Skeletal muscle satellite cell (primary cell): ENCODE results near the gene SUFU.

Source experiments
- H3K27me3 ChIP-seq: 2 replicates; pipeline ENCODE4 v1.7.0; 2013; ENCODE audit warnings: low read length; ENCODE audit not compliant: control insufficient read depth, insufficient read depth
- H3K36me3 ChIP-seq: 2 replicates; pipeline ENCODE4 v1.7.0; 2013; ENCODE audit warnings: mild to moderate bottlenecking, control low read depth, low read length; ENCODE audit not compliant: insufficient read depth
- H3K4me1 ChIP-seq: 2 replicates; pipeline ENCODE4 v1.7.0; 2013; ENCODE audit warnings: low read length; ENCODE audit not compliant: control insufficient read depth, insufficient read depth
- H3K4me2 ChIP-seq: 2 replicates; pipeline ENCODE4 v1.7.0; 2013; ENCODE audit warnings: mild to moderate bottlenecking, low read length
- H3K4me3 ChIP-seq: 2 replicates; pipeline ENCODE4 v1.7.0; 2013; ENCODE audit warnings: low read length
- H3K9ac ChIP-seq: 2 replicates; pipeline ENCODE4 v1.7.0; 2013; ENCODE audit warnings: mild to moderate bottlenecking, low read depth, low read length, moderate library complexity
- H3K9me3 ChIP-seq: replicated peaks from 2 replicates; pipeline ENCODE4 v1.7.0; 2013; ENCODE audit warnings: mild to moderate bottlenecking, control low read depth, low read length

Gene SUFU

GRCh38 chr10:102559764-102560163 is 56.0 kb downstream of the SUFU start:
- Histone ChIP-seq H3K9ac (no peak overlapping the region), H3K27me3 (no peaks in the 10 kb centered on the region), H3K4me3 (no peak overlapping the region), H3K4me2 (no peak overlapping the region), H3K9me3 (no peaks in the 10 kb centered on the region), H3K4me1 (peaks cover 9% of the 10 kb centered on the region), H3K36me3 (no peaks in the 10 kb centered on the region)

DNA sequence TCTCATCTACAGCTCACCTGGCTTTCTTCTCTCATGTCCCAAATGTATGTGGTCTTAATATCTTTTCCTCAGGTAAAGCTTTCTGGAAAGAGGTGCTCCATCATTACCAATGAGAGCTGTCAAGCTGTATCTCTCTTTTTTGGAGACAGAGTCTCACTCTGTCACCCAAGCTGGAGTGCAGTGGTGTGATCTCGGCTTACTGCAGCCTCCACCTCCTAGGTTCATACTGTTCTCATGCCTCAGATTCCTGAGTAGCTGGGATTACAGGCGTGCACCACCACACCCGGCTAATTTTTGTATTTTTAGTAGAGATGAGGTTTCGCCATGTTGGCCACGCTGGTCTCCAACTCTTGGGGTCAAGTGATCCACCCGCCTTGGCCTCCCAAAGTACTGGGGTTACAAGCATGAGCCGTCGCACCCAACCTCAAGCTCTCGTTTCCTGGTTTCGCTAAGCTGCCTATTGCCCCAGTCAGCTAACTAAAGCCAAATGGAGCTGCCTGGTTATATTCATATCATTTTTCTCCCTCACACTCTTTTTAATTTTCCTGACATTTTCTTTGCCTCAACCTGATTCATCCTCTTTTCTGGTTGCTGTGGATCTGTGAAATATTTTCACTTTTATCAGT is 60.5 kb downstream of the SUFU start:
- H3K9ac ChIP-seq: no peak overlapping the region
- no peak overlapping the region for H3K4me2 ChIP-seq
- H3K36me3 ChIP-seq: no peaks in the 10 kb centered on the region
- H3K4me1 ChIP-seq: no peaks in the 10 kb centered on the region
- H3K4me3 ChIP-seq: no peak overlapping the region
- H3K9me3 ChIP-seq: no peaks in the 10 kb centered on the region
- H3K27me3 ChIP-seq: no peaks in the 10 kb centered on the region

DNA sequence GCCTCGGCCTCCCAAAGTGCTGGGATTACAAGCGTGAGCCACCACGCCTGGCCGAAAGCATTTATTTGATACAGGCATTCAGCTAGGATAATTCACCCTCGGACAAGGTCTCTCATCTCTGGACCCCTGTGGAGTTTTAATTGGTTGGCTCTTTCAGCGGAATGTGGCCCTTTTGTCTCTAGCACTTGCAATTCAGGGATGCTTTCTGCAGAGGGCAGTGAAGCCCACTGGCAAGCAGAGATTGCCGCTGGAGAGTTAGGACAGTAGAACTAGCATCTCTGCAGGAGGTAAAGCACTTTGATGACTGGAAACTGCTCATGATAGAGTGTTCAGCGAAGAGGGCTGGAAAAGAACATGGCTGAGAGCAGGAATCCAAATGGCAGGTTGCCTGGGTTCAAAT is 62.0 kb downstream of the SUFU start:
- Histone ChIP-seq H3K27me3 (no peaks in the 10 kb centered on the region), H3K36me3 (no peaks in the 10 kb centered on the region), H3K4me1 (no peaks in the 10 kb centered on the region), H3K4me3 (no peak overlapping the region), H3K9me3 (no peaks in the 10 kb centered on the region), H3K4me2 (no peak overlapping the region), H3K9ac (no peak overlapping the region)

GRCh38 chr10:102578782-102579181 is 75.0 kb downstream of the SUFU start:
- no peak overlapping the region for H3K4me2 ChIP-seq
- no peak overlapping the region for H3K9ac ChIP-seq
- no peaks in the 10 kb centered on the region for H3K36me3 ChIP-seq
- no peaks in the 10 kb centered on the region for H3K9me3 ChIP-seq
- H3K4me1 ChIP-seq: no peaks in the 10 kb centered on the region
- H3K27me3 ChIP-seq: no peaks in the 10 kb centered on the region
- H3K4me3 ChIP-seq: no peak overlapping the region

- Histone ChIP-seq H3K4me2 (no peak overlapping the region), H3K4me3 (no peak overlapping the region), H3K36me3 (no peaks in the 10 kb centered on the region), H3K27me3 (no peaks in the 10 kb centered on the region), H3K4me1 (no peaks in the 10 kb centered on the region), H3K9ac (no peak overlapping the region), H3K9me3 (no peaks in the 10 kb centered on the region)
Measured at GRCh38 chr10:102579328-102579727, 75.6 kb downstream of the SUFU start.

DNA sequence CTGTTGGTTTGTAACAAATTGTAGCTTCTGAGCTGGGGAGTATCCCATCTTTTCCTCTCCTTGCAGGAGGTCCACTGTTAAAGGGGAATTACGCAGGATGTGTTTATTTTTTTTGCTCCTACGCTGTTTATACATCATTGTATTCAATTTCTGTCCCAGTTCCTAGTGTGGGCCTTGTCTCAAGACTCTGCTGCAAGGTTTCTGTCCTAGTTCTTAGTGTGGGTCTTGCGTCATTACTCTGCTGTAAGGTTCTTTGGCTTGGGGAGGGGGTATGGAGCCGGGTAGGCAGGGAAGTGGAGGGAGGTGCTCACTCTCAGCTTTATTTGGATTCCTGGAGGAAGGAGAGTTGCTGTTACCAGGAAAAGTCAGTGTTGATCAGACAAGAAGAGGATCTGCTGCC is 76.5 kb downstream of the SUFU start:
- Histone ChIP-seq H3K27me3 (no peaks in the 10 kb centered on the region), H3K9ac (no peak overlapping the region), H3K4me2 (no peak overlapping the region), H3K4me1 (no peaks in the 10 kb centered on the region), H3K9me3 (no peaks in the 10 kb centered on the region), H3K36me3 (no peaks in the 10 kb centered on the region), H3K4me3 (no peak overlapping the region)

DNA sequence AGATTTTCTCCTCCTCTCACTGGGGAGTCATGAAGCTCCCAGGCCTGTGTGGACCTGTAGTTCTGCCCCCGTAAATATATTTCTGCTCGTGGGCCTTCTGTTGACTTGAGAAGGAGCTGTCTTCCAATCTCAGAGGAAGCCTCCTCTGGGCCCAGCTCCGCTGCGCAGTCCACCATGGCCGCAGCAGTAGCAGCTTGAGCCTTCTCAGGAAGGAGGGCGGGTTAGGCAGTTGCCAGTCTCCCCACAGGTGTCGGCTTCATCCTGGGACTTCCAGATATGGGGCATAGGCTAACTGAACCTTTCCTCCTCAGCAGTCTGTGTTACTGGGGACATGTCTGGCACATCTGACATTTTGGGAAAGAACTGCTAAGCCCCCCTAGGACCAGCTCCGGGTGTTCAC is 77.6 kb downstream of the SUFU start:
- H3K9ac ChIP-seq: no peak overlapping the region
- H3K4me3 ChIP-seq: no peak overlapping the region
- H3K36me3 ChIP-seq: no peaks in the 10 kb centered on the region
- no peak overlapping the region for H3K4me2 ChIP-seq
- no peaks in the 10 kb centered on the region for H3K4me1 ChIP-seq
- no peaks in the 10 kb centered on the region for H3K9me3 ChIP-seq
- no peaks in the 10 kb centered on the region for H3K27me3 ChIP-seq

DNA sequence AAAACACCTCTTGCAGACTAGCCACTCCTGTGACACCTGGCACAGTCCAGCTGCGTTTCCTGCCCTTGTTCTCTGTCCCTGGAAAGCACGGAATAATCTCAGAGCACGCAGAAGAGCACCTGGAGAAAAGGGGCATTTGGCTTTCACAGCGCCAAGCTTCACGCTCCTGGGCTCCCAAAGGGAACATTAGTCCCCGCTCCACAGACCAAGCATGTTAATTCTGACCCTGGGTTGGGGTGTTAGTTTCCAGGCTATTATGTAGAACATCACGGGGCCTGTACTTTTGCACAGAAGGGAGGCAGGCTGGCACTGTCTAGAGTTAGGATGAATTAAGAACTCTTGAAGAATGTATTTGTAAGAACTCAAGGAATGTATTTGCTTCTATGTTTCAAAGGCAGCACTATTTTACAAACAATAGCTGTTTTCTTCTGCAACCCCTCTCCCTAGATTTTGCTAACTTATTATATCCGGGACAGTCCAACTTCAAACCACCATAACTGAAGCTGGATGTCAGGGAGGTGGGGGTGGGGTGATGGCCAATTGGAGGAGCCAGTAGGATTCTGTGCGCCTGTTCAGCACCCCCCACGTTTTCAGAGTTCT is 78.3 kb downstream of the SUFU start:
- no peaks in the 10 kb centered on the region for H3K4me1 ChIP-seq
- no peaks in the 10 kb centered on the region for H3K27me3 ChIP-seq
- H3K4me3 ChIP-seq: no peak overlapping the region
- H3K9me3 ChIP-seq: no peaks in the 10 kb centered on the region
- H3K36me3 ChIP-seq: no peaks in the 10 kb centered on the region
- H3K4me2 ChIP-seq: no peak overlapping the region
- H3K9ac ChIP-seq: no peak overlapping the region

- Histone ChIP-seq H3K27me3 (no peaks in the 10 kb centered on the region), H3K9ac (no peak overlapping the region), H3K9me3 (no peaks in the 10 kb centered on the region), H3K4me1 (no peaks in the 10 kb centered on the region), H3K4me3 (no peak overlapping the region), H3K4me2 (no peak overlapping the region), H3K36me3 (no peaks in the 10 kb centered on the region)
Measured at GRCh38 chr10:102583435-102584417, 80.0 kb downstream of the SUFU start.

DNA sequence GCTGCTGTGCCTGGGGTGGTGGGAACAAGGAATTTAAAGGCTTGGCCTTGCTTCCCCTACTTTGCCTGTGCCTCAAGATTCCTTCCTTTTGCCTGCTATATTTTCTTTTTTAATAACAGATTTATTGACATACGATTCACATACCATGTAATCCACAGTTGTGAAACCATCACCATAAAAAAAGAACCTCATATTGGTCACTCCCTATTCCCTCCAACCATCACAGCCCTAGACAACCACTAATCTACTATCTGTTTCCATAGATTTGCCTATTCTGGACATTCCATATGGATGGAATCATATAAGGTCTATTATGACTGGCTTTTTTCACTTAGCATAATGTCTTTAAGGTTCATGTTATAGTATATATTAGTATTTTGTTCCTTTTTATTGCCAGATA is 81.3 kb downstream of the SUFU start:
- Histone ChIP-seq H3K4me2 (no peak overlapping the region), H3K4me1 (no peaks in the 10 kb centered on the region), H3K4me3 (no peak overlapping the region), H3K36me3 (no peaks in the 10 kb centered on the region), H3K9ac (no peak overlapping the region), H3K27me3 (no peaks in the 10 kb centered on the region), H3K9me3 (no peaks in the 10 kb centered on the region)

- Histone ChIP-seq H3K4me2 (no peak overlapping the region), H3K27me3 (no peaks in the 10 kb centered on the region), H3K4me1 (no peaks in the 10 kb centered on the region), H3K9ac (no peak overlapping the region), H3K36me3 (no peaks in the 10 kb centered on the region), H3K9me3 (no peaks in the 10 kb centered on the region), H3K4me3 (no peak overlapping the region)
Measured at GRCh38 chr10:102586858-102587257, 83.1 kb downstream of the SUFU start.
